ENCODE data around the gene C5orf15.

C5orf15 gene

GRCh38 chr5:133998042-133998441, 29.6 kb upstream of the C5orf15 start:
- no peak for TF ChIP-seq CTCF (IDR thresholded peaks at IDR 0.05; ENCODE audit: low read length)
- TF ChIP-seq EZH2 (IDR thresholded peaks at IDR 0.05; ENCODE audit: borderline replicate concordance, low read length): no peak
- peaks cover 82% of the 10 kb centered on the region for H3K4me1 ChIP-seq (ENCODE audit: insufficient read depth, low read length, severe bottlenecking)
- H3K9me3 ChIP-seq (ENCODE audit: low read length): no peaks in the 10 kb centered on the region
- no peak overlapping the region for H3K4me2 ChIP-seq (ENCODE audit: low read length)
- no peak overlapping the region for H3K27ac ChIP-seq (ENCODE audit: low read depth, low read length, poor library complexity, severe bottlenecking)
- H3K9me2 ChIP-seq (ENCODE audit: low read depth, low read length): no peaks in the 10 kb centered on the region
- no peak overlapping the region for H3K4me3 ChIP-seq (ENCODE audit: low read depth, low read length, poor library complexity, severe bottlenecking)
- H3K27me3 ChIP-seq (ENCODE audit: insufficient read depth, low read length): no peaks in the 10 kb centered on the region
- H3K36me3 ChIP-seq (ENCODE audit: insufficient read depth, low read length): peaks cover 28% of the 10 kb centered on the region
- peaks cover 82% of the 10 kb centered on the region for H3K79me2 ChIP-seq (ENCODE audit: insufficient read depth, low read length)
- no peak overlapping the region for H2AFZ ChIP-seq (ENCODE audit: low read length)
- H3F3A ChIP-seq (ENCODE audit: insufficient read depth, low read length): 0 out of 2 replicates have a peak, but pooled peaks cover 4% of the 10 kb centered on the region
- no peaks in the 10 kb centered on the region for H4K20me1 ChIP-seq (ENCODE audit: insufficient read depth, low read length)
- H3K9ac ChIP-seq (ENCODE audit: low read length): no peak overlapping the region

- TF ChIP-seq CTCF (IDR thresholded peaks at IDR 0.05; ENCODE audit: low read length) (peak; percentile 96), EZH2 (IDR thresholded peaks at IDR 0.05; ENCODE audit: borderline replicate concordance, low read length) (no peak)
- Histone ChIP-seq H4K20me1 (ENCODE audit: insufficient read depth, low read length) (no peaks in the 10 kb centered on the region), H3K79me2 (ENCODE audit: insufficient read depth, low read length) (peaks cover 77% of the 10 kb centered on the region), H3K4me3 (ENCODE audit: low read depth, low read length, poor library complexity, severe bottlenecking) (peak overlapping the region; percentile 14), H3K9me3 (ENCODE audit: low read length) (no peaks in the 10 kb centered on the region), H2AFZ (ENCODE audit: low read length) (no peak overlapping the region), H3K27me3 (ENCODE audit: insufficient read depth, low read length) (no peaks in the 10 kb centered on the region), H3K9me2 (ENCODE audit: low read depth, low read length) (no peaks in the 10 kb centered on the region), H3K4me1 (ENCODE audit: insufficient read depth, low read length, severe bottlenecking) (peaks cover 82% of the 10 kb centered on the region), H3K4me2 (ENCODE audit: low read length) (peak overlapping the region; percentile 59; the same call in 1 of the 2 replicates), H3K27ac (ENCODE audit: low read depth, low read length, poor library complexity, severe bottlenecking) (peak overlapping the region; percentile 2), H3F3A (ENCODE audit: insufficient read depth, low read length) (0 out of 2 replicates have a peak, but pooled peaks cover 4% of the 10 kb centered on the region), H3K36me3 (ENCODE audit: insufficient read depth, low read length) (peaks cover 16% of the 10 kb centered on the region), H3K9ac (ENCODE audit: low read length) (no peak overlapping the region)
Measured at GRCh38 chr5:133996683-133997252, 28.3 kb upstream of the C5orf15 start.

- H3K9me3 ChIP-seq (ENCODE audit: low read length): no peaks in the 10 kb centered on the region
- peaks cover 16% of the 10 kb centered on the region for H3K36me3 ChIP-seq (ENCODE audit: insufficient read depth, low read length)
- peak overlapping the region; percentile 65 for H3K27ac ChIP-seq (ENCODE audit: low read depth, low read length, poor library complexity, severe bottlenecking)
- H4K20me1 ChIP-seq (ENCODE audit: insufficient read depth, low read length): no peaks in the 10 kb centered on the region
- H3K9ac ChIP-seq (ENCODE audit: low read length): peak overlapping the region; percentile 9; the same call in 1 of the 2 replicates
- H3K27me3 ChIP-seq (ENCODE audit: insufficient read depth, low read length): no peaks in the 10 kb centered on the region
- H3K4me2 ChIP-seq (ENCODE audit: low read length): peak overlapping the region; percentile 59
- 0 out of 2 replicates have a peak, but pooled peaks cover 4% of the 10 kb centered on the region for H3F3A ChIP-seq (ENCODE audit: insufficient read depth, low read length)
- H3K4me3 ChIP-seq (ENCODE audit: low read depth, low read length, poor library complexity, severe bottlenecking): peak overlapping the region; percentile 14
- H3K4me1 ChIP-seq (ENCODE audit: insufficient read depth, low read length, severe bottlenecking): peaks cover 83% of the 10 kb centered on the region
- no peak overlapping the region for H2AFZ ChIP-seq (ENCODE audit: low read length)
- H3K79me2 ChIP-seq (ENCODE audit: insufficient read depth, low read length): peaks cover 73% of the 10 kb centered on the region
- no peaks in the 10 kb centered on the region for H3K9me2 ChIP-seq (ENCODE audit: low read depth, low read length)
- TF ChIP-seq EZH2 (IDR thresholded peaks at IDR 0.05; ENCODE audit: borderline replicate concordance, low read length) (no peak), CTCF (IDR thresholded peaks at IDR 0.05; ENCODE audit: low read length) (no peak; the same call in 1 of the 2 replicates)
Measured at GRCh38 chr5:133995883-133996563, 27.6 kb upstream of the C5orf15 start.

Measured in OCI-LY1 (cell line).